GM21737 (cell line): ENCODE results near the gene NACA2.
"Not testable (repeated sequence)": the region's sequence is repeated elsewhere in the genome, so short reads cannot be mapped to it uniquely, and the experiment has no call there.

Source experiments
- ATAC-seq: cut with Tn5 transposase; IDR thresholded peaks from one replicate; pipeline ENCODE4 v1.9.1; 2021; ENCODE audit warnings: mild to moderate bottlenecking, moderate library complexity; ENCODE audit not compliant: unreplicated experiment

Gene NACA2

GRCh38 chr17:61554209-61554608, 36.8 kb downstream of the NACA2 start:
- ATAC-seq = no peak

DNA sequence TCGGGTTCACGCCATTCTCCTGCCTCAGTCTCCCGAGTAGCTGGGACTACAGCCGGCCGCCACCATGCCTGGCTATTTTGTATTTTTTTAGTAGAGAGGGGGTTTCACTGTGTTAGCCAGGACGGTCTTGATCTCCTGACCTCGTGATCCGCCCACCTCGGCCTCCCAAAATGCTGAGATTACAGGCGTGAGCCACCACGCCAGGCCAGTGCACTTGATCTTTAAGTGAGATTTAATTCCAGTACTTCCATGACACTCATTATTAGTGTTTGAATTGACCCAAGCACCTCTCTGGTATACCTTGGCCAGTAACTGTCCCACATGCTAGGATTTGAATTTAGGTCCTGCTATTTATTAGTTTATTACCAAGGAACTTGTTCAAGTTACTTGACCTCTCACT, 38.5 kb downstream of the NACA2 start:
- not testable (repeated sequence) for ATAC-seq

- no peak for ATAC-seq
Measured at GRCh38 chr17:61551255-61551742, 39.7 kb downstream of the NACA2 start.

GRCh38 chr17:61547113-61547512, 43.9 kb downstream of the NACA2 start:
- ATAC-seq = no peak

DNA sequence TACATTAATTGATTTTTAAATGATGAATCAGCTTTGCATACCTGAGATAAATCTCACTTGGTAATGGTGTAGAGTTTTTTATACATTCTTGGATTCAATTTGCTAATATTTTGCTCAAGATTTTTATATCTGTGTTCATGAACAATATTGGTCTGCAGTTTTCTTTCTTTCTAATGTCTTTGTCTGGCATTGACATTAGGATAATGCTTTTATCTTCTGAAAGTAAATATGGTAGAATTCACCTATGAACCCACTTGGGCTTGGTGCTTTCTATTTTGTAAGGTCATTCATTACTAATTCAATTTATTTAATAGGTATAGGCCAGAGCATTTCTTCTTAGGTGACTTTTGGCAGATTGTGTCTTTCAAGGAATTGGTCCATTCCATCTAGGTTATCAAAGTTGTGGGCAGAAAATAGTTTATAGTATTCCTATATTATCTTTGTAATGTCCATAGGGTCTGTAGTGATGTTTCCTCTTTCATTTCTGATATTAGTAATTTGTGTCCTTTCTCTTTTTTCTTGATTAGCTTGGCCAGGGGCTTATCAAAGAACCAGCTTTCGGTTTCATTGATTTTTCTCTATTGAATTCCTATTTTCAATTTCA, 45.6 kb downstream of the NACA2 start:
- no peak for ATAC-seq

GRCh38 chr17:61543786-61544415, 47.1 kb downstream of the NACA2 start:
- no peak for ATAC-seq

GRCh38 chr17:61542027-61542426, 49.0 kb downstream of the NACA2 start:
- no peak for ATAC-seq

- ATAC-seq = no peak
Measured at GRCh38 chr17:61540874-61541273, 50.1 kb downstream of the NACA2 start.
